SKM-1 (cell line): ENCODE data around the gene BEAN1.
"Not testable (repeated sequence)": the region's sequence is repeated elsewhere in the genome, so short reads cannot be mapped to it uniquely, and the experiment has no call there.

Experiments used
- DNase-seq: peaks from one replicate; lab custom pipeline; 2025; ENCODE audit not compliant: unreplicated experiment; lab: John Stamatoyannopoulos, UW

Gene BEAN1

GRCh38 chr16:66484453-66485213, 57.5 kb downstream of the BEAN1 start:
- no peak for DNase-seq

- DNase-seq: no peak
These were observed 58.3 kb downstream of the BEAN1 start for GRCh38 chr16:66485376-66485775.

- no peak for DNase-seq
These were observed 59.2 kb downstream of the BEAN1 start for GRCh38 chr16:66486199-66486772.

GRCh38 chr16:66486773-66487579, 59.9 kb downstream of the BEAN1 start:
- DNase-seq: no peak

- no peak for DNase-seq
These were observed 60.6 kb downstream of the BEAN1 start for GRCh38 chr16:66487580-66488275.

- no peak for DNase-seq
These were observed 61.4 kb downstream of the BEAN1 start for GRCh38 chr16:66488505-66488904.

GRCh38 chr16:66489385-66489784, 62.3 kb downstream of the BEAN1 start:
- DNase-seq: no peak

GRCh38 chr16:66489818-66490217, 62.7 kb downstream of the BEAN1 start:
- no peak for DNase-seq

- DNase-seq: no peak
These were observed 64.0 kb downstream of the BEAN1 start for GRCh38 chr16:66490774-66491715.

GRCh38 chr16:66491716-66492064, 64.6 kb downstream of the BEAN1 start:
- DNase-seq: no peak

GRCh38 chr16:66493490-66494401, 66.7 kb downstream of the BEAN1 start:
- DNase-seq: no peak

- DNase-seq: no peak
These were observed 67.8 kb downstream of the BEAN1 start for GRCh38 chr16:66494916-66495315.

- no peak for DNase-seq
These were observed 68.3 kb downstream of the BEAN1 start for GRCh38 chr16:66495440-66495839.

GRCh38 chr16:66496226-66496625, 69.1 kb downstream of the BEAN1 start:
- DNase-seq: not testable (repeated sequence)

GRCh38 chr16:66497921-66498320, 70.8 kb downstream of the BEAN1 start:
- DNase-seq: not testable (repeated sequence)

- not testable (repeated sequence) for DNase-seq
These were observed 74.5 kb downstream of the BEAN1 start for GRCh38 chr16:66501563-66501962.

- no peak for DNase-seq
These were observed 75.2 kb downstream of the BEAN1 start for GRCh38 chr16:66502020-66502913.

GRCh38 chr16:66503030-66503429, 75.9 kb downstream of the BEAN1 start:
- no peak for DNase-seq
